Choroid plexus epithelial cell (primary cell): ENCODE results near the gene CDH16.

Experiments used
- DNase-seq: peaks from one replicate; pipeline ENCODE4 v3.0.0-alpha.2; 2010; ENCODE audit warnings: low read depth
- H3K4me3 ChIP-seq: 2 replicates; pipeline ENCODE4 v1.5.1; 2011; ENCODE audit warnings: low read depth, mild to moderate bottlenecking, control low read depth, low read length, moderate library complexity
- CTCF ChIP-seq: conservative IDR thresholded peaks from 2 replicates; pipeline ENCODE4 v1.5.1; 2011; ENCODE audit warnings: low read depth, mild to moderate bottlenecking, control low read depth, inconsistent platforms, low read length, moderate library complexity

The CDH16 gene

GRCh38 chr16:66885491-66885890, 33.2 kb downstream of the CDH16 start:
- no peak for TF ChIP-seq CTCF
- DNase-seq = no peak

DNA sequence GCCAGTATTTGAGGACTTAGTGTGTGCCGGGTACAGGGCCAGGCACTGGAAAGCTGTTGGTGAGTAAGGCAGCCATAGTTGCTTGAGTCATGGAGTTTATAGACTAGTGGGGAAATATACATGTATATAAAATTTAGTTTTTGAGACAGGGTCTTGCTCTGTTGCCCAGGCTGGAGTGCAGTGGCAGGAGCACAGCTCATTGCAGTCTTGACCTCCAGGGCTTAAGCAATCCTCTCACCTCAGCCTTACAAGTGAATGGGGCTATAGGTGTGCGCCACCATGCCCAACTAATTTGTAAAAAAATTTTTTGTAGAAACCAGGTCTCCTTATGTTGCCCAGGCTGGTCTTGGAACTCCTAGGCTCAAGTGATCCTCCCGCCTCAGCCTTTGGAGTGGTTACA, 36.0 kb downstream of the CDH16 start:
- no peak for TF ChIP-seq CTCF
- DNase-seq = no peak
- no peak overlapping the region for H3K4me3 ChIP-seq

More at GRCh38 chr16:66885491-66885890, 33.2 kb downstream of the CDH16 start:
- no peak overlapping the region for H3K4me3 ChIP-seq

DNA sequence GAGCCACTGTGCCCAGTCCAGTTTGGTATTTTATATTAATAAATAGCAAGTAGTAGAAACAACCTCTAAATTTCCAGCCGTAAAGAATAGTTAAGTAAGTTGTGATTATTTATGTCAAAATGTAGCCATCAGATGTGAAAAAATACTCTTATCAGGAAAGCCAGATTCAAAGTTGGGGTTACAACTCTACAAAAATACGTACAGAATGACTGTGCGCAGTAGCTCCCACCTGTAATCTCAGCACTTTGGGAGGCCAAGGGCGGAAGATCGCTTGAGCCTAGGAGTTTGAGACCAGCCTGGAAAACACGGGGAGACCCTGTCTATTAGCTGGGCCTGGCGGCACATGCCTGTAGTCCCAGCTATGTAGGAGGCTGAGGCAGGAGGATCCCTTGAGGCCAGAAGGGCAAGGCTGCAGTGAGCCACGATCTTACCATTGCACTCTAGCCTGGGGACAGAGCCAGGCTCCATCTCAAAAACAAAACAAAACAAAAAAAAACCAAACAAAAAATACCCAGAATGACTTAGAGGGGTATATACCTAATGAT, 36.6 kb downstream of the CDH16 start:
- no peak for DNase-seq
- no peak overlapping the region for H3K4me3 ChIP-seq
- no peak for TF ChIP-seq CTCF

GRCh38 chr16:66881560-66881959, 37.1 kb downstream of the CDH16 start:
- DNase-seq = no peak
- peak overlapping the region; percentile 38 for H3K4me3 ChIP-seq
- no peak for TF ChIP-seq CTCF

DNA sequence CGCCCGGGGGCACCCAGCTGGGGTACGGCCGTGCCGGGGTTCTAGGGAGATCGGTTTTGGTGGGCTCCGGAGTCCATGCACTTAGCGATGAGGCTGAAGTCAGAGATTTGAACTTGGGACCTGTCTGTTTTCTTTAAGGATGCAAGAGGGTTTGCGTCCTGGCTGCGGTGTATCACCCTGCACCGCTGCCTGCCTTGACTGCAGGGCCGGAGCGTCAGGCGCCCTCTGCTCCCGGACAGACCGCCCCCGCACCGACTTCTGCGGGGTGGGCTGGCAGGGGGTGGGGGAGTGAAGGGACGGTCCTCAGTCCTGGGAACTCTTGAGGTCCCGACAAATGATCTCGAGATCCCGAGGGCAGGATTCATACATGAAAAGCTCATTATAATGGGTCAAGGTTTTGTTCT, 37.7 kb downstream of the CDH16 start:
- H3K4me3 ChIP-seq = peak overlapping the region; percentile 97
- no peak for TF ChIP-seq CTCF
- no peak for DNase-seq

- no peak for TF ChIP-seq CTCF
- DNase-seq = peak; percentile 96
- peak within 1 kb of the TSS; percentile 97 for H3K4me3 ChIP-seq
These were observed 38.2 kb downstream of the CDH16 start, which contains the start of gene PDP2 for GRCh38 chr16:66880288-66881013. PDP2 (plus strand) TSS chr16:66880515; CDS start chr16:66884285, 3,770 bp downstream.

DNA sequence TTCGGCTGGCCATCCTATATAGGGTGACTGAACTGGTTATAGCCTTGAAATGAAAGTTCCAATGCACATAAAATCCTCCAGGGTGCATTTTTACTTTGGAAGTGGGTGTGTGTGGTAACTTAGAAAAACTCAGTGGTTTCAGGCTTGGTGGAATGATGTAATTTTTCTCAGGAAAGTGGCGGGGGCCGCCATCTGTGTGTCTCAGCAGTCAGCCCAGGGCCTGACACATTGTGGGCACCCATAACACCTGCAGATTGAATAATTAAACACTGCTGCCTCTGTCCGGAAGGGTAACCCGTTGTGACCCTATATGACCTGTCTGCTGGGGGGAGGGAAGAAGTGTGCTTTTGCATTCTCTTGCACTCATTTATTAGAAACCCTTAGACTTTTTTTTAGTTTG, 40.6 kb downstream of the CDH16 start:
- DNase-seq = peak; percentile 28
- no peak overlapping the region for H3K4me3 ChIP-seq
- TF ChIP-seq CTCF = no peak
